GM21528 (cell line): Measurements from ENCODE around the gene PMF1.

Experiments
- ATAC-seq: cut with Tn5 transposase; IDR thresholded peaks from one replicate; pipeline ENCODE4 v1.9.1; 2021; ENCODE audit warnings: mild to moderate bottlenecking, moderate library complexity; ENCODE audit not compliant: unreplicated experiment, low FRiP score

Gene PMF1

GRCh38 chr1:156232201-156232894 lies 19.5 kb downstream of the PMF1 start:
- no peak for ATAC-seq

GRCh38 chr1:156233426-156234127 lies 20.8 kb downstream of the PMF1 start:
- ATAC-seq, result no peak

GRCh38 chr1:156236164-156236563 lies 23.4 kb downstream of the PMF1 start:
- ATAC-seq, result no peak

- no peak for ATAC-seq
These were observed 25.4 kb downstream of the PMF1 start for GRCh38 chr1:156238248-156238647.

- ATAC-seq, result no peak
These were observed 28.6 kb downstream of the PMF1 start for GRCh38 chr1:156241311-156241811.

GRCh38 chr1:156241926-156242325 lies 29.1 kb downstream of the PMF1 start, which contains the start of gene BGLAP:
Gene BGLAP, plus strand, starts transcription at chr1:156242184. Its CDS starts 48 bp downstream, at chr1:156242232.
- no peak for ATAC-seq

GRCh38 chr1:156242738-156243137 lies 29.9 kb downstream of the PMF1 start:
- no peak for ATAC-seq

GRCh38 chr1:156244126-156244525 lies 31.3 kb downstream of the PMF1 start:
- no peak for ATAC-seq

GRCh38 chr1:156244712-156245111 lies 31.9 kb downstream of the PMF1 start:
- ATAC-seq, result no peak

- no peak for ATAC-seq
These were observed 32.8 kb downstream of the PMF1 start for GRCh38 chr1:156245451-156246232.

- no peak for ATAC-seq
These were observed 33.5 kb downstream of the PMF1 start for GRCh38 chr1:156246241-156246780.

- no peak for ATAC-seq
These were observed 34.1 kb downstream of the PMF1 start for GRCh38 chr1:156246781-156247459.

GRCh38 chr1:156247460-156248322 lies 34.9 kb downstream of the PMF1 start, which contains the start of gene PAQR6:
Gene PAQR6, minus strand, starts transcription at chr1:156248056. Its CDS starts 1,325 bp downstream, at chr1:156246731.
- no peak for ATAC-seq

GRCh38 chr1:156248323-156248683 lies 35.5 kb downstream of the PMF1 start:
- no peak for ATAC-seq

- ATAC-seq, result no peak
These were observed 36.8 kb downstream of the PMF1 start for GRCh38 chr1:156249593-156249992.

- ATAC-seq, result no peak
These were observed 38.7 kb downstream of the PMF1 start for GRCh38 chr1:156251527-156251926.

- ATAC-seq, result no peak
These were observed 40.8 kb downstream of the PMF1 start for GRCh38 chr1:156253634-156254033.

- no peak for ATAC-seq
These were observed 44.9 kb downstream of the PMF1 start for GRCh38 chr1:156257711-156258110.

- ATAC-seq, result no peak
These were observed 46.1 kb downstream of the PMF1 start for GRCh38 chr1:156258859-156259258.
